ENCODE measurements around the gene RANBP1. TPM values are rescaled to one million over a fixed set of nuclear protein-coding genes. Genes with fewer than 3 reads are reported as not detected.

The RANBP1 gene
- total and polyA plus RNA-seq, 2 of the 4 experiments (the other 2 are of a cell fraction): 173 to 376 TPM

DNA sequence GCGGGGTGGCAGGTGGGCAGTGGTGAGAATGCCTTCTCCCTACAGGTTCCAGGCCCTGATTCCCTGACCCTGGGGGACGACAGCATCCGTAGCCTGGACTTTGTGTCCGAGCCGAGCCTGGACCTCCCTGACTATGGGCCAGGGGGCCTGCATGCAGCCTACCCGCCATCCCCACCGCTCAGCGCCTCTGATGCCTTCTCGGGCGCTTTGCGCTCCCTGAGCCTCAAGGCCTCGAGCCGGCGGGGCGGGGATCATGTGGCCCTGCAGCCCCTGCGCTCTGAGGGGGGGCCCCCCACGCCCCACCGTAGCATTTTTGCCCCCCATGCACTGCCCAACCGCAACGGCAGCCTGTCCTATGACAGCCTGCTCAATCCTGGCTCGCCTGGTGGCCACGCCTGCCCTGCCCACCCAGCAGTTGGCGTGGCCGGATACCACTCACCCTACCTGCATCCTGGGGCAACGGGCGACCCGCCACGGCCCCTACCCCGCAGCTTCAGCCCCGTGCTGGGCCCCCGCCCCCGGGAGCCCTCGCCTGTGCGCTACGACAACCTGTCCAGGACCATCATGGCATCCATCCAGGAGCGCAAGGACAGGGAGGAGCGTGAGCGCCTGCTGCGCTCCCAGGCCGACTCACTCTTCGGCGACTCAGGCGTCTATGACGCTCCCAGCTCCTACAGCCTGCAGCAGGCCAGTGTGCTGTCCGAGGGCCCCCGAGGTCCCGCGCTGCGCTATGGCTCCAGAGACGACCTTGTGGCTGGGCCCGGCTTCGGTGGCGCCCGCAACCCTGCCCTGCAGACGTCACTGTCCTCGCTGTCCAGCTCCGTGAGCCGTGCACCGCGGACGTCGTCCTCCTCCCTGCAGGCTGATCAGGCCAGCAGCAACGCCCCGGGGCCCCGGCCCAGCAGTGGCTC is 27.1 kb downstream of the RANBP1 start:
- H3K79me1 ChIP-seq (ENCODE audit: low read depth in 1 of 2, low read length in 2 of 2): peaks cover 9 to 53% of the 10 kb centered on the region in 2 experiments; a peak in 3 of 4 replicates
- no peak overlapping the region for H3K9ac ChIP-seq (ENCODE audit: low read depth, low read length)
- H3K4me1 ChIP-seq (ENCODE audit: control insufficient read depth, insufficient read depth, low read length): peaks cover 19% of the 10 kb centered on the region
- H3K23ac ChIP-seq (ENCODE audit: low read depth, low read length): no peak overlapping the region
- CTCF ChIA-PET: no interaction called here
- no peak for DNase-seq
- no peaks in the 10 kb centered on the region for H3K9me3 ChIP-seq (ENCODE audit: control insufficient read depth, insufficient read depth, low read length)
- H4K20me1 ChIP-seq (ENCODE audit: insufficient read depth, low read length): peaks cover 36% of the 10 kb centered on the region
- no peak overlapping the region for H2BK20ac ChIP-seq (ENCODE audit: low read depth, low read length)
- H3K56ac ChIP-seq (ENCODE audit: extremely low read depth, insufficient read depth, low read length): no peak overlapping the region
- H2AK9ac ChIP-seq (replicated peaks; ENCODE audit: low read depth, low read length, poor library complexity): no peak overlapping the region
- H4K8ac ChIP-seq (ENCODE audit: low read depth in 2 of 2, low read length in 2 of 2): peak overlapping the region in 1 of 2 experiments; percentile 74; a peak in 1 of 4 replicates
- no peak overlapping the region for H3K18ac ChIP-seq (ENCODE audit: low read depth, low read length)
- WGBS, 2 experiments (ENCODE audit: extremely low coverage in 2 of 2, insufficient read length in 1 of 2): 98% methylated on average over 30 of the region's 65 CpGs; no CpG with 5 or more reads in 1 of the 2 experiments
- H3K14ac ChIP-seq (replicated peaks; ENCODE audit: low read depth, low read length): no peak overlapping the region
- intact Hi-C loops (cut with micrococcal nuclease) (no loop called here), dilution Hi-C loops (cut with HindIII; ENCODE audit: low sequenced_read_pairs, unreplicated experiment) (no loop called here), in situ Hi-C loops (cut with MboI; ENCODE audit: low sequenced_read_pairs) (no loop called here)
- no peak for ATAC-seq (ENCODE audit: low read depth)
- H2AK5ac ChIP-seq (ENCODE audit: low read depth, low read length): peak overlapping the region; percentile 79; the same call in 1 of the 2 replicates
- H2BK120ac ChIP-seq (ENCODE audit: low read depth, low read length): no peak overlapping the region
- peak overlapping the region; percentile 42; the same call in 1 of the 2 replicates for H3K4ac ChIP-seq (ENCODE audit: low read depth, low read length)
- no TSS peak for BruUV-seq (replicated peaks)
- peak overlapping the region; percentile 87; the same call in 1 of the 2 replicates for H4K5ac ChIP-seq (ENCODE audit: low read depth, low read length)
- H2BK15ac ChIP-seq (ENCODE audit: low read depth, low read length): no peak overlapping the region; the same call in 2 of the 3 replicates
- peak overlapping the region; percentile 88; the same call in 1 of the 2 replicates for H3K27ac ChIP-seq (ENCODE audit: insufficient read depth, low read length)
- peak overlapping the region; percentile 97 for H2BK5ac ChIP-seq (ENCODE audit: low read depth, low read length, poor library complexity, severe bottlenecking)
- peak overlapping the region; percentile 57; the same call in 1 of the 2 replicates for H4K91ac ChIP-seq (ENCODE audit: insufficient read depth, low read depth, low read length)
- H2AFZ ChIP-seq (replicated peaks; ENCODE audit: low read length, poor library complexity): no peak overlapping the region
- H3K4me2 ChIP-seq (ENCODE audit: low read depth, low read length): no peak overlapping the region
- H3K9me1 ChIP-seq (ENCODE audit: insufficient read depth, low read length): peaks cover 11% of the 10 kb centered on the region; the same call in 1 of the 2 replicates
- POLR2A ChIA-PET (ENCODE audit: unreplicated experiment): no interaction called here
- H3K27me3 ChIP-seq (ENCODE audit: control insufficient read depth, insufficient read depth, low read length): no peaks in the 10 kb centered on the region
- peaks cover 17% of the 10 kb centered on the region; the same call in 1 of the 2 replicates for H3K36me3 ChIP-seq (ENCODE audit: control insufficient read depth, insufficient read depth, low read length)
- no peak overlapping the region for H3K4me3 ChIP-seq (ENCODE audit: insufficient read depth, low read depth, low read length)
- TF ChIP-seq SMC3 (IDR thresholded peaks at IDR 0.05; ENCODE audit: low read depth, low read length): no peak
- TF ChIP-seq CEBPB (IDR thresholded peaks at IDR 0.05; ENCODE audit: low read depth, low read length): no peak
- TF ChIP-seq, protein P1, sequence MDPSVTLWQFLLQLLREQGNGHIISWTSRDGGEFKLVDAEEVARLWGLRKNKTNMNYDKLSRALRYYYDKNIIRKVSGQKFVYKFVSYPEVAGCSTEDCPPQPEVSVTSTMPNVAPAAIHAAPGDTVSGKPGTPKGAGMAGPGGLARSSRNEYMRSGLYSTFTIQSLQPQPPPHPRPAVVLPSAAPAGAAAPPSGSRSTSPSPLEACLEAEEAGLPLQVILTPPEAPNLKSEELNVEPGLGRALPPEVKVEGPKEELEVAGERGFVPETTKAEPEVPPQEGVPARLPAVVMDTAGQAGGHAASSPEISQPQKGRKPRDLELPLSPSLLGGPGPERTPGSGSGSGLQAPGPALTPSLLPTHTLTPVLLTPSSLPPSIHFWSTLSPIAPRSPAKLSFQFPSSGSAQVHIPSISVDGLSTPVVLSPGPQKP (IDR thresholded peaks at IDR 0.05; ENCODE audit: borderline replicate concordance, low read depth, low read length): no peak
- no peak for TF ChIP-seq RCOR1 (IDR thresholded peaks at IDR 0.05; ENCODE audit: insufficient replicate concordance, low read length)
- TF ChIP-seq, protein P2, sequence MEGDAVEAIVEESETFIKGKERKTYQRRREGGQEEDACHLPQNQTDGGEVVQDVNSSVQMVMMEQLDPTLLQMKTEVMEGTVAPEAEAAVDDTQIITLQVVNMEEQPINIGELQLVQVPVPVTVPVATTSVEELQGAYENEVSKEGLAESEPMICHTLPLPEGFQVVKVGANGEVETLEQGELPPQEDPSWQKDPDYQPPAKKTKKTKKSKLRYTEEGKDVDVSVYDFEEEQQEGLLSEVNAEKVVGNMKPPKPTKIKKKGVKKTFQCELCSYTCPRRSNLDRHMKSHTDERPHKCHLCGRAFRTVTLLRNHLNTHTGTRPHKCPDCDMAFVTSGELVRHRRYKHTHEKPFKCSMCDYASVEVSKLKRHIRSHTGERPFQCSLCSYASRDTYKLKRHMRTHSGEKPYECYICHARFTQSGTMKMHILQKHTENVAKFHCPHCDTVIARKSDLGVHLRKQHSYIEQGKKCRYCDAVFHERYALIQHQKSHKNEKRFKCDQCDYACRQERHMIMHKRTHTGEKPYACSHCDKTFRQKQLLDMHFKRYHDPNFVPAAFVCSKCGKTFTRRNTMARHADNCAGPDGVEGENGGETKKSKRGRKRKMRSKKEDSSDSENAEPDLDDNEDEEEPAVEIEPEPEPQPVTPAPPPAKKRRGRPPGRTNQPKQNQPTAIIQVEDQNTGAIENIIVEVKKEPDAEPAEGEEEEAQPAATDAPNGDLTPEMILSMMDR (conservative IDR thresholded peaks at IDR 0.05; ENCODE audit: low read depth, low read length): no peak
- no peak for TF ChIP-seq RAD21 (IDR thresholded peaks at IDR 0.05; ENCODE audit: low read length)
- no peak for TF ChIP-seq MAZ (IDR thresholded peaks at IDR 0.05; ENCODE audit: borderline replicate concordance, low read depth, low read length)
- TF ChIP-seq BHLHE40 (IDR thresholded peaks at IDR 0.05; ENCODE audit: low read depth, low read length): no peak
- no peak for TF ChIP-seq POLR2A (IDR thresholded peaks at IDR 0.05; ENCODE audit: low read depth, low read length)
- no peak for TF ChIP-seq MXI1 (IDR thresholded peaks at IDR 0.05; ENCODE audit: borderline replicate concordance, low read depth, low read length)
- TF ChIP-seq USF2 (IDR thresholded peaks at IDR 0.05; ENCODE audit: low read depth, low read length): no peak
- TF ChIP-seq MAFK (IDR thresholded peaks at IDR 0.05; ENCODE audit: low read depth, low read length): no peak
- TF ChIP-seq NFE2L2 (IDR thresholded peaks at IDR 0.05; ENCODE audit: low read depth, low read length): no peak

Data from IMR-90 (cell line).